Measurements from ENCODE around the gene FBXO28.

The FBXO28 gene

GRCh38 chr1:224096773-224097172 lies 17.1 kb upstream of the FBXO28 start:
- DNase-seq: no peak

- no peak for DNase-seq
These were observed 15.9 kb upstream of the FBXO28 start for GRCh38 chr1:224098007-224098406.

GRCh38 chr1:224106568-224107281 lies 7.2 kb upstream of the FBXO28 start:
- DNase-seq: no peak

GRCh38 chr1:224107282-224107625 lies 6.7 kb upstream of the FBXO28 start:
- no peak for DNase-seq

- no peak for DNase-seq
These were observed 4.9 kb upstream of the FBXO28 start for GRCh38 chr1:224108991-224109390.

- no peak for DNase-seq
These were observed 3.9 kb upstream of the FBXO28 start for GRCh38 chr1:224109981-224110380.

GRCh38 chr1:224113005-224113404 lies 906 bp upstream of the FBXO28 start:
- no peak for DNase-seq

GRCh38 chr1:224113545-224113917 lies 380 bp upstream of the FBXO28 start:
- no peak for DNase-seq

- no peak for DNase-seq
These were observed 870 bp downstream of the FBXO28 start for GRCh38 chr1:224114787-224115175.

- no peak for DNase-seq
These were observed 2.2 kb downstream of the FBXO28 start for GRCh38 chr1:224116131-224116530.

- no peak for DNase-seq
These were observed 4.8 kb downstream of the FBXO28 start for GRCh38 chr1:224118688-224119087.

- no peak for DNase-seq
These were observed 9.2 kb downstream of the FBXO28 start for GRCh38 chr1:224123136-224123535.

GRCh38 chr1:224124220-224124619 lies 10.3 kb downstream of the FBXO28 start:
- DNase-seq: no peak

GRCh38 chr1:224127925-224128819 lies 14.3 kb downstream of the FBXO28 start:
- DNase-seq: no peak

GRCh38 chr1:224131253-224131652 lies 17.3 kb downstream of the FBXO28 start:
- DNase-seq: no peak

GRCh38 chr1:224132901-224133300 lies 19.0 kb downstream of the FBXO28 start:
- no peak for DNase-seq

GRCh38 chr1:224133741-224134299 lies 19.9 kb downstream of the FBXO28 start:
- DNase-seq: no peak

- no peak for DNase-seq
These were observed 23.6 kb downstream of the FBXO28 start for GRCh38 chr1:224137518-224137917.

- DNase-seq: no peak
These were observed 24.3 kb downstream of the FBXO28 start for GRCh38 chr1:224138198-224138597.

- no peak for DNase-seq
These were observed 27.8 kb downstream of the FBXO28 start for GRCh38 chr1:224141693-224142092.

GRCh38 chr1:224149709-224150108 lies 35.8 kb downstream of the FBXO28 start:
- DNase-seq: no peak

GRCh38 chr1:224151117-224151516 lies 37.2 kb downstream of the FBXO28 start:
- DNase-seq: no peak

- DNase-seq: no peak
These were observed 43.4 kb downstream of the FBXO28 start for GRCh38 chr1:224157316-224157715.

- no peak for DNase-seq
These were observed 45.6 kb downstream of the FBXO28 start for GRCh38 chr1:224159541-224159940.

All from effector CD8-positive, alpha-beta T cell (primary cell).